ENCODE results near the gene SPDYA. TPM values are rescaled to one million over a fixed set of nuclear protein-coding genes. Genes with fewer than 3 reads are reported as not detected.
A peak's percentile ranks its signal among the peaks of the same experiment; 100 is the strongest.

The SPDYA gene
- total RNA-seq, 1 donor from 2014 or later = 1.9 TPM

DNA sequence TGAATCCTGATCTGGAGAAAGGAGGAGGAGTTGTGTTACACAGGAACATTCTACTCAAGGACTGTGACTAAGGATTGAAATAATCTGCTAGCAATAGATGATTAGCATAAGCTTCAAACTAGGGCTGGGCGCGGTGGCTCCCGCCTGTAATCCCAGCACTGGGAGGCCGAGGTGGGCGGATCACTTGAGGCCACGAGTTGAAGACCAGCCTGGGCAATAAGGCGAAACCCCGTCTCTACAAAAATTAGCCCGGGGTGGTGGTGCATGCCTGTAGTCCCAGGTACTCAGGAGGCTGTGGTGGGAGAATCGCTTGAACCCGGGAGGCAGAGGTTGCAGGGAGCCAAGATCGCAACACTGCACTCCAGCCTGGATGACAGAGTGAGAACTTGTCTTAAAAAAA lies 58.0 kb downstream of the SPDYA start:
- H3K9me3 ChIP-seq (ENCODE audit: low read depth) = no peaks in the 10 kb centered on the region
- no peak overlapping the region for H3K27ac ChIP-seq
- no peak overlapping the region for H3K9ac ChIP-seq
- no peak overlapping the region for H2AFZ ChIP-seq (replicated peaks)
- no peaks in the 10 kb centered on the region for H4K20me1 ChIP-seq (ENCODE audit: low read depth)
- Mint-ChIP-seq H3K27me3 (ENCODE audit: insufficient read depth, low read depth) (peaks cover 2% of the 10 kb centered on the region), H3K4me3 (peak overlapping the region; percentile 99), H3K27ac (no peak overlapping the region), H3K36me3 (peaks cover 8% of the 10 kb centered on the region), H3K9me3 (no peaks in the 10 kb centered on the region), H3K4me1 (peaks cover 24% of the 10 kb centered on the region)
- peak overlapping the region; percentile 91 for H3K4me3 ChIP-seq
- H3K4me2 ChIP-seq = peak overlapping the region; percentile 88
- H3F3A ChIP-seq (ENCODE audit: low read depth) = peaks cover 5% of the 10 kb centered on the region
- no peak for TF ChIP-seq CTCF (IDR thresholded peaks at IDR 0.05)
- no peak for TF ChIP-seq EZH2phosphoT487 (IDR thresholded peaks at IDR 0.05)
- no peak for TF ChIP-seq EZH2 (IDR thresholded peaks at IDR 0.05)
- peaks cover 58% of the 10 kb centered on the region for H3K79me2 ChIP-seq (ENCODE audit: low read depth)
- peaks cover 10% of the 10 kb centered on the region for H3K4me1 ChIP-seq
- peaks cover 9% of the 10 kb centered on the region for H3K27me3 ChIP-seq
- peak; percentile 34 for DNase-seq (ENCODE audit: low spot score)
- no peaks in the 10 kb centered on the region for H3K36me3 ChIP-seq

DNA sequence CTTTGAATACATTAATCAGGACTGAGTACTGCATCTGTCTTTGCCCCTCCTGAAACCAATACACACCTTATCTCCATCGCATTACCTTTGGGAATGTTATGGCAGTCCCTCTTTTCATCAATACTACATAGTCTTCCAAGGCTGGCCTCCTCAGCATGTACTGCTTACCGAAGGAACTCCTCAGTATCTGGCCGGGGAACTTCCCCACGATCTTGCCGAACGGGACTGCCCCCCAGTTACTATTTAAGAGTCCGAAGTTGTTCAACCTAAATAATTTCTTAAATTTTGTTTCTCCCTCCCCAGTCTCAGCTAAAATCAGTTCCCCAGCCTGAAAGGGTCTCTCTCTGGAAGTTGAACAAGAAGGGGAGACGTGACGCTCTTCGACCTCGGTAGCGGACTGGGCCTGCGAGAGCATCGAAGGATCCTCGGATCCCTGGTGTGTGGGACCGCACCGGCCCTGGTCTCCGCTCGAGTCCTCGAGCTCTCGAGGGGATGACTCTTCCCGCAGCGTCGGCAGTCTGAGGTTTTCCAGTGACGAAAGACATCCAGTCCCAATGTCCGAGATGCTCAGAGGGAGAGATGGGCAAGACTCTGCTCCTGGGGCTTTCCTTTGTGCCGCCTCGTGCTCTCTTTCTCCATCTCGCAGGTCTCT lies 59.0 kb downstream of the SPDYA start:
- Histone ChIP-seq H3K9me3 (ENCODE audit: low read depth) (no peaks in the 10 kb centered on the region), H3K27ac (peak overlapping the region; percentile 62), H4K20me1 (ENCODE audit: low read depth) (no peaks in the 10 kb centered on the region), H3F3A (ENCODE audit: low read depth) (peaks cover 5% of the 10 kb centered on the region), H3K4me2 (peak overlapping the region; percentile 88), H2AFZ (replicated peaks) (peak overlapping the region; percentile 96), H3K36me3 (no peaks in the 10 kb centered on the region), H3K79me2 (ENCODE audit: low read depth) (peaks cover 50% of the 10 kb centered on the region), H3K4me3 (peak overlapping the region; percentile 91), H3K9ac (peak overlapping the region; percentile 91), H3K27me3 (peaks cover 13% of the 10 kb centered on the region), H3K4me1 (peaks cover 10% of the 10 kb centered on the region)
- Mint-ChIP-seq H3K27ac (peak overlapping the region; percentile 90), H3K27me3 (ENCODE audit: insufficient read depth, low read depth) (peaks cover 7% of the 10 kb centered on the region), H3K9me3 (no peaks in the 10 kb centered on the region), H3K4me1 (peaks cover 24% of the 10 kb centered on the region), H3K36me3 (peaks cover 8% of the 10 kb centered on the region), H3K4me3 (peak overlapping the region; percentile 99)
- peak; percentile 17 for DNase-seq (ENCODE audit: low spot score)
- TF ChIP-seq EZH2phosphoT487 (IDR thresholded peaks at IDR 0.05) (no peak), CTCF (IDR thresholded peaks at IDR 0.05) (no peak), EZH2 (IDR thresholded peaks at IDR 0.05) (no peak)

GRCh38 chr2:28870146-28870891 lies 59.7 kb downstream of the SPDYA start, which contains the start of gene TRMT61B:
Gene TRMT61B (minus strand): TSS chr2:28870309. CDS start chr2:28870277, 32 bp downstream.
- peaks cover 20% of the 10 kb centered on the region for H3K27me3 ChIP-seq
- peaks cover 43% of the 10 kb centered on the region for H3K79me2 ChIP-seq (ENCODE audit: low read depth)
- H2AFZ ChIP-seq (replicated peaks) = peak within 1 kb of the TSS; percentile 96
- TF ChIP-seq EZH2 (IDR thresholded peaks at IDR 0.05) (no peak), EZH2phosphoT487 (IDR thresholded peaks at IDR 0.05) (no peak), CTCF (IDR thresholded peaks at IDR 0.05) (no peak)
- Mint-ChIP-seq H3K27me3 (ENCODE audit: insufficient read depth, low read depth) (peaks cover 7% of the 10 kb centered on the region), H3K9me3 (no peaks in the 10 kb centered on the region), H3K4me1 (peaks cover 21% of the 10 kb centered on the region), H3K27ac (peak within 1 kb of the TSS; percentile 91), H3K36me3 (peaks cover 5% of the 10 kb centered on the region), H3K4me3 (peak within 1 kb of the TSS; percentile 99)
- peaks cover 10% of the 10 kb centered on the region for H3K4me1 ChIP-seq
- H3K4me2 ChIP-seq = peak within 1 kb of the TSS; percentile 88
- H3K9me3 ChIP-seq (ENCODE audit: low read depth) = no peaks in the 10 kb centered on the region
- H3K9ac ChIP-seq = peak within 1 kb of the TSS; percentile 91
- DNase-seq (ENCODE audit: low spot score) = peak; percentile 98
- H3K4me3 ChIP-seq = peak within 1 kb of the TSS; percentile 91
- H4K20me1 ChIP-seq (ENCODE audit: low read depth) = no peaks in the 10 kb centered on the region
- H3F3A ChIP-seq (ENCODE audit: low read depth) = peaks cover 5% of the 10 kb centered on the region
- H3K36me3 ChIP-seq = no peaks in the 10 kb centered on the region
- peak within 1 kb of the TSS; percentile 62 for H3K27ac ChIP-seq
